DOHH2 (cell line): ENCODE data around the gene FUOM.

Experiments used
- EZH2phosphoT487 ChIP-seq: fragments of 200-600 bp; sonication (generic); IDR thresholded peaks from 2 replicates; pipeline ENCODE4 v1.6.1; 2017; ENCODE audit warnings: borderline replicate concordance, mild to moderate bottlenecking, antibody characterized with exemption, low read length, moderate library complexity, mixed read lengths
- TF ChIP-seq, protein P1 (sequence below): fragments of 200-600 bp; sonication (generic); IDR thresholded peaks from one replicate; pipeline ENCODE4 v1.5.1; 2014; ENCODE audit warnings: antibody characterized with exemption, mild to moderate bottlenecking, low read depth, low read length; ENCODE audit not compliant: poor library complexity, severe bottlenecking

DNA sequence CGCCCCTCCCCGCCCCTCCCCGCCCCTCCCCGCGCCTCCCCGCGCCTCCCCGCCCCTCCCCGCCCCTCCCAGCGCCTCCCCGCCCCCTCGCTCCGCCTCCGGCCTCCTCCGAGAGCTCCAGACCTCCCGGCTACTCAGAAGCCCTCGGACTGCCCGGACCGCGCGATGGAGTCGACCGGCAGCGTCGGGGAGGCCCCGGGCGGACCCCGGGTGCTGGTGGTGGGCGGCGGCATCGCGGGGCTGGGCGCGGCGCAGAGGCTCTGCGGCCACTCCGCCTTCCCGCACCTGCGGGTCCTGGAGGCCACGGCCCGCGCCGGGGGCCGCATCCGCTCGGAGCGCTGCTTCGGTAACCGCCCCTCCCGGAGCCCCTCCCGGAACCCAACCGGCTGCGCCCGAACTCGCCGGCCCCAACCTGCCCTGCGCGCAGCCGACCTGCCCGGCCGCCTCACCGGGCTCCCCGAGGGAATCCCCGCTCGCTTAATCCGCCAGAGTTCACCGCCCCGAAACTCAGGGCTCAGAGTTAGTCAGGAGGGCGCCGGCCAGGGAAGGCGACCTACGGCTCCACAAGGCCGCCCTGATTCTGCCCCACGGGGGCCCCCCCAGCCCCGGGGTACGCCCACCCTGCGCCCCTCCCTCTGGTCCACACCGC, 21.5 kb upstream of the FUOM start, which contains the start of gene PAOX:
- TF ChIP-seq, protein P1, sequence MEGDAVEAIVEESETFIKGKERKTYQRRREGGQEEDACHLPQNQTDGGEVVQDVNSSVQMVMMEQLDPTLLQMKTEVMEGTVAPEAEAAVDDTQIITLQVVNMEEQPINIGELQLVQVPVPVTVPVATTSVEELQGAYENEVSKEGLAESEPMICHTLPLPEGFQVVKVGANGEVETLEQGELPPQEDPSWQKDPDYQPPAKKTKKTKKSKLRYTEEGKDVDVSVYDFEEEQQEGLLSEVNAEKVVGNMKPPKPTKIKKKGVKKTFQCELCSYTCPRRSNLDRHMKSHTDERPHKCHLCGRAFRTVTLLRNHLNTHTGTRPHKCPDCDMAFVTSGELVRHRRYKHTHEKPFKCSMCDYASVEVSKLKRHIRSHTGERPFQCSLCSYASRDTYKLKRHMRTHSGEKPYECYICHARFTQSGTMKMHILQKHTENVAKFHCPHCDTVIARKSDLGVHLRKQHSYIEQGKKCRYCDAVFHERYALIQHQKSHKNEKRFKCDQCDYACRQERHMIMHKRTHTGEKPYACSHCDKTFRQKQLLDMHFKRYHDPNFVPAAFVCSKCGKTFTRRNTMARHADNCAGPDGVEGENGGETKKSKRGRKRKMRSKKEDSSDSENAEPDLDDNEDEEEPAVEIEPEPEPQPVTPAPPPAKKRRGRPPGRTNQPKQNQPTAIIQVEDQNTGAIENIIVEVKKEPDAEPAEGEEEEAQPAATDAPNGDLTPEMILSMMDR, result no peak
- TF ChIP-seq EZH2phosphoT487, result no peak
